Fibroblast of villous mesenchyme (primary cell): ENCODE data around the gene CTNNA2. TPM values are rescaled to one million over a fixed set of nuclear protein-coding genes. Genes with fewer than 3 reads are reported as not detected.

Experiments
- DNase-seq: peaks from one replicate; pipeline ENCODE4 v3.0.0-alpha.2; 2010; ENCODE audit warnings: low read depth
- H3K4me3 ChIP-seq: 2 replicates; pipeline ENCODE4 v1.5.1; 2011; ENCODE audit warnings: low read depth, mild to moderate bottlenecking, low read length
- CTCF ChIP-seq: IDR thresholded peaks from 2 replicates; pipeline ENCODE4 v1.5.1; 2012; ENCODE audit warnings: low read depth, mild to moderate bottlenecking, low read length; ENCODE audit not compliant: insufficient read depth
- total RNA-seq: library from RNA; depleted of rRNA; stranded (reverse); fragments of >200 nt; gene quantifications from 2 replicates; pipeline ENCODE4 v1.2.3, GENCODE V29; 2012

CTNNA2 gene
- total RNA-seq, 1 donor, result not detected

DNA sequence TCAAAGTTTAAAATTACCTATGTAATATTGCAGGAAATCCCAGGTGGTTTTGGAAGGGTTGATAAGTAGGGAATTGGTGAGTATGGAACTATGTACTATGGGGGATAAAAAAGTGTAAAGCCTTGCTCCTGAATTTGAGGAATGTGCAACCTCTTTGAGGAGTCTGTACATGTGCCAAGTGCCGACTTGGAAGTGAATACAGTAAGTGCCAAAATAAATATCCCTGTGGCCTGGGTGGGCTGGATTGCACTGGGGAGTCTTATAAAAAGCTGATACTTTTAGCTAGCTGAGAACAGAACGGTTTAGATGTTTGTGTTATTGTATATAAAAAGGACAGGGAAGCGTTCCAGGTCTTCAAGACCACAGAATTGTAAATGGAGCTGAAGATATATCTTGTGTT lies 1108.8 kb downstream of the CTNNA2 start:
- no peak overlapping the region for H3K4me3 ChIP-seq
- DNase-seq, result no peak
- TF ChIP-seq CTCF, result no peak

DNA sequence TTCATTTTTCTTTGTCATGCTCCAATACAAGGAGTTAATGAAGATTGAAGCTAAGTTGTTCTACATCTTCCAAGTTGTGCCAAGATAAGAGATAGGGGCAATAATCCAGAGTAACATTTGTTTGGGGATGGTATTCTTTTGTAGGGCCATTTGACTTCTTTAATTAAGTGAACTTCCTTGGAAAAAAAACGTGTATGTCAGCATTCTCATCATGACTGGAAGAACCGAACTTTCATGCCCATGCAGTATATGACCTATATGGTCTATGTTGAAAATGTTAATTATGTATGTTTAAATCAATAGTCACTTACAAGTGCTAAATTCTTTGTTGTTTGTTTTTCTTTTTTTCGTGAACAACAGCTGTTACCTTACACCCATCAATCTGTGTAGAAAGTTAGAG lies 1111.2 kb downstream of the CTNNA2 start:
- no peak for DNase-seq
- no peak overlapping the region for H3K4me3 ChIP-seq
- no peak for TF ChIP-seq CTCF

GRCh38 chr2:80634590-80634989 lies 1121.7 kb downstream of the CTNNA2 start:
- no peak for TF ChIP-seq CTCF
- no peak for DNase-seq
- no peak overlapping the region for H3K4me3 ChIP-seq

DNA sequence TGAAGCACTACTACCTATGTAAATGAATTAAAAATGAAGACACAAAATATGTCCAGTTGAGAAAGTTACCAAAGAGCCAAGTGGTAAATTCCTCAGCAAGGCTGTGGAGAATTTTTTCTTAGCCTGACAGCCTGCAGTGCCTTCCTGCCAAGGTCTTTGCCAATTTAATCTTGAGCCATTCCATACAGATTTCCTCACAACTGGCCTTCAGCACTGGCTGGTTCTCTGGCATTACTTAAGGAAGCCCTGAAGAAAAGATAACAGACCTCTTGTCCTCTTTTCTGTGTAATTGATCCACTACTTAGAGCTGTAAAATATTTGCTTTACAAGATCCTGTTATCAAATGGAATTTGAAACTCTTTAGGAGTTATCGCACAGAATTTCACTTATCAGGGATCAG lies 1125.9 kb downstream of the CTNNA2 start:
- no peak for DNase-seq
- no peak overlapping the region for H3K4me3 ChIP-seq
- TF ChIP-seq CTCF, result no peak

DNA sequence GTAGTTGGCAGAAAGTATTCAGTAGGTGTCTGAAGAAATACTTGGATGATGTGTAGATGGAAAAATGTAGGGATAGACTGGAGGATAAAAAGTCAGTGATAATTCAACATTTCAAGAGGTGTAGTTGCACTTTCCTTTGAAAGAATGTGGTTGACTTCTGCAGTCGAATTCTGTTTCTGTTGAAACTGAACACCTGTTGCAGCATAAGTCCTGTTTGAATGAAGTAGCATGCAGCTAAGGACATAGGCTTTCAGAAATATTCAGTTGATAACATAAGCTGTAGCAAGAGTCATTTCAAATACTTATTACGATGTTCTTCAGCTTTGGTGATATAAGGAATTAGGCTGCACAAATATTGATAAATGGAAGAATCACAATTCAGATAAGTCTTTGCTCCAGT lies 1129.6 kb downstream of the CTNNA2 start:
- no peak for TF ChIP-seq CTCF
- H3K4me3 ChIP-seq, result no peak overlapping the region
- no peak for DNase-seq

DNA sequence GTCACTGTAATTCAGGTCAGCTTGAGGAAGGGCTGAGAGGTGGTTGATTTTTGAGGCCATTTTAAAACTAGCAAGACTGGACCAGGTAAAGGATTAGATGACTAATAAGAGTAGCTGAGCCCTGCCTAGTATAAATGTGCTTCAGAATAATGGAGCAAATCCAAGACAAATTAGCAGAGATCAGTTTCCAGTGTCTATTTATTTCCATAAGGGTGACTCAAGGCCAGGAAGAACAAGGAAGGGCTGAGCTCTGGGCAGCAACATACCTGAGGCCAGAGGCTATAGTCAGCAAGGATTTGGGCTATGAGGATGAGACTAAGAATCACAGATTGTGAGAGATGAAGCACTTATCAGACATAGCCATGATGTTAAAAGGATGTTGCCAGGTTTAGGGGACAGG lies 1130.7 kb downstream of the CTNNA2 start:
- no peak for TF ChIP-seq CTCF
- no peak for DNase-seq
- no peak overlapping the region for H3K4me3 ChIP-seq

GRCh38 chr2:80651435-80651834 lies 1138.6 kb downstream of the CTNNA2 start:
- no peak for DNase-seq
- no peak for TF ChIP-seq CTCF
- no peak overlapping the region for H3K4me3 ChIP-seq
